Measurements from ENCODE around the gene RPL28. TPM values are rescaled to one million over a fixed set of nuclear protein-coding genes. Genes with fewer than 3 reads are reported as not detected.

The RPL28 gene
- total RNA-seq, 1 experiment from 2014 or later: 543 TPM

DNA sequence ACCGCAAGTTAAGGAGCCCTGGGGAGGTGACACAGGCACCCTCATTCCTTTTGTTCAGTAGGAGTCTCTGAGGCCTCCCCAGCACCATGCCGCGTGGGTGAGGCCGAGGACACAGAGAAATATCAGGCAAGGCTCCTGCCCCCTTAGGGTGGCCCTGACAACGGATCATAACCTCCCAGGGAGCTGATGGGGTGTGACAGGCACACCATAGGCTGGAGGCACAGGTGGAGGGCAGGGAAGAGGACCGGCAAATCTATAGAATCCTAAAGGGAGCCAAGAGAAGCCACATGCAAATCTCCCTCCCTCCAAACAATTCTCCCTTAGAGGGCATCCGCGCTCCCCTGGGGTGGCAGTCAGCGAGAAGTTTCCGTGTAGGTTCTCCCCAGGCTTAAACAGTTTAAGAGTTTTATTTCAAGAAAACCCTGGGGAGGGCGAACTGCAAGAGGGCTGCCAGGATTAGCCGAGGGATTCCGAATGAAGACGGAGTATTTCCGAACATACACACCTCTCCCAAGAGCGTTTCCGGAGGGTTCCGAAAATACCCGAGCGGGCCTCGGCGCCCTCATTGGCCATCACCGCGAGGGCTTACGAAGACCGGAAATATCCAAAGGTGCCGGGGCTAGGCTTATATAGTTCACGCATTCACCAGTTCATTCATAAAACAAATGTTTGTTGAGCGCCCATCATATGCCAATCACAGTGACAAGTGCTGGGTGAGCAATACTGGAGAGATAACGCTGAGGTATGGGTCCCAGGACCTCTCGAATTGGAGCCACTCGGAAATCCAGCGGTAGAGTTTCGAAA is 610 bp upstream of the RPL28 start:
- H3K9me3 ChIP-seq (replicated peaks): 0 out of 2 replicates have a peak, but pooled peaks cover 2% of the 10 kb centered on the region
- H3K36me3 ChIP-seq: peaks cover 43% of the 10 kb centered on the region
- H3K27ac ChIP-seq: peak overlapping the region; percentile 84
- peak; percentile 94 to 98 for DNase-seq (ENCODE audit: low read depth in 1 of 2, low spot score in 2 of 2)
- peaks cover 45% of the 10 kb centered on the region for H3K4me1 ChIP-seq (replicated peaks)
- no peaks in the 10 kb centered on the region for H3K27me3 ChIP-seq (replicated peaks)
- peak overlapping the region; percentile 69 for H3K4me3 ChIP-seq

DNA sequence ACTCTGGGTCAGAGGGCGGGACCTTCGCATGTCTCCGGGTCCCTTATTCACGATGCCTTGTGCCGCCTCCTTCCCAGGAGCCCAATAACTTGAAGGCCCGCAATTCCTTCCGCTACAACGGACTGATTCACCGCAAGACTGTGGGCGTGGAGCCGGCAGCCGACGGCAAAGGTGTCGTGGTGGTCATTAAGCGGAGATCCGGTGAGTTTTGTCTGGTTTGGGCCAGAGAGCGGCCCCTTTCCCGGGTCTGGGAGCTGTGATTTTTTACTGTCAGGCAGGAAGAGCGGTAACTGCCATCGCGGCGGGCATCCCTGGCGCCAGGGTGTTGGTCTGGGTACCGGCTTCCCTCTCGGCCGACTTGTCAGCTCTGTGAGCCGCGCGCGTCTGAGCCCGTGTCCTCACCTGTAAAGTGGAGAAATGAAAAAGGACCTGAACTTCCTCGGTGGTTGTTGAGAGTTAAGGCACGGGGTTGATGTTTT is 800 bp downstream of the RPL28 start:
- Histone ChIP-seq H3K36me3 (peaks cover 57% of the 10 kb centered on the region), H3K4me3 (peak overlapping the region; percentile 69), H3K27me3 (replicated peaks) (no peaks in the 10 kb centered on the region), H3K9me3 (replicated peaks) (0 out of 2 replicates have a peak, but pooled peaks cover 2% of the 10 kb centered on the region), H3K27ac (peak overlapping the region; percentile 41; the same call in 1 of the 2 replicates), H3K4me1 (replicated peaks) (peaks cover 45% of the 10 kb centered on the region)
- no peak for DNase-seq (ENCODE audit: low read depth in 1 of 2, low spot score in 2 of 2)

DNA sequence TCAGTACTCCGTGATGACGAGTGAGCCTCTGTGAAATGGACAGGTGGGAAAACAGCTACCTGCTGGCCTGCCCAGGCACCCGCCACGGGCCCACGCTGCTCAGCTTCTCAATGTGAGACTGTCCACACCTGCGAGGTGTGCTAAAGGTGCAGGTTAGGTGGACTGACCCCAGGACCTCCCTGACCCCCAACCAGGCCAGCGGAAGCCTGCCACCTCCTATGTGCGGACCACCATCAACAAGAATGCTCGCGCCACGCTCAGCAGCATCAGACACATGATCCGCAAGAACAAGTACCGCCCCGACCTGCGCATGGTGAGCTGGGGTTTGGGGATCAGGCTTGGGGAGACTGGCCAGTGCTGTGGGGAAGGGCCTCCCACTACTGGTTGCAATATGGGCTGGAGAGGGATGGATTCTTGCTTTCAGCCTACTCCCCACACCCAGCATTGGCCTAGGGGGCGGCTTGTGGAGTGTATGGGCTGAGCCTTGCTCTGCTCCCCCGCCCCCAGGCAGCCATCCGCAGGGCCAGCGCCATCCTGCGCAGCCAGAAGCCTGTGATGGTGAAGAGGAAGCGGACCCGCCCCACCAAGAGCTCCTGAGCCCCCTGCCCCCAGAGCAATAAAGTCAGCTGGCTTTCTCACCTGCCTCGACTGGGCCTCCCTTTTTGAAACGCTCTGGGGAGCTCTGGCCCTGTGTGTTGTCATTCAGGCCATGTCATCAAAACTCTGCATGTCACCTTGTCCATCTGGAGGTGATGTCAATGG is 2.2 kb downstream of the RPL28 start:
- H3K4me3 ChIP-seq: peak overlapping the region; percentile 69
- no peak for DNase-seq (ENCODE audit: low read depth in 1 of 2, low spot score in 2 of 2)
- no peak overlapping the region for H3K27ac ChIP-seq
- 0 out of 2 replicates have a peak, but pooled peaks cover 2% of the 10 kb centered on the region for H3K9me3 ChIP-seq (replicated peaks)
- peaks cover 63% of the 10 kb centered on the region for H3K36me3 ChIP-seq
- peaks cover 45% of the 10 kb centered on the region for H3K4me1 ChIP-seq (replicated peaks)
- H3K27me3 ChIP-seq (replicated peaks): no peaks in the 10 kb centered on the region

DNA sequence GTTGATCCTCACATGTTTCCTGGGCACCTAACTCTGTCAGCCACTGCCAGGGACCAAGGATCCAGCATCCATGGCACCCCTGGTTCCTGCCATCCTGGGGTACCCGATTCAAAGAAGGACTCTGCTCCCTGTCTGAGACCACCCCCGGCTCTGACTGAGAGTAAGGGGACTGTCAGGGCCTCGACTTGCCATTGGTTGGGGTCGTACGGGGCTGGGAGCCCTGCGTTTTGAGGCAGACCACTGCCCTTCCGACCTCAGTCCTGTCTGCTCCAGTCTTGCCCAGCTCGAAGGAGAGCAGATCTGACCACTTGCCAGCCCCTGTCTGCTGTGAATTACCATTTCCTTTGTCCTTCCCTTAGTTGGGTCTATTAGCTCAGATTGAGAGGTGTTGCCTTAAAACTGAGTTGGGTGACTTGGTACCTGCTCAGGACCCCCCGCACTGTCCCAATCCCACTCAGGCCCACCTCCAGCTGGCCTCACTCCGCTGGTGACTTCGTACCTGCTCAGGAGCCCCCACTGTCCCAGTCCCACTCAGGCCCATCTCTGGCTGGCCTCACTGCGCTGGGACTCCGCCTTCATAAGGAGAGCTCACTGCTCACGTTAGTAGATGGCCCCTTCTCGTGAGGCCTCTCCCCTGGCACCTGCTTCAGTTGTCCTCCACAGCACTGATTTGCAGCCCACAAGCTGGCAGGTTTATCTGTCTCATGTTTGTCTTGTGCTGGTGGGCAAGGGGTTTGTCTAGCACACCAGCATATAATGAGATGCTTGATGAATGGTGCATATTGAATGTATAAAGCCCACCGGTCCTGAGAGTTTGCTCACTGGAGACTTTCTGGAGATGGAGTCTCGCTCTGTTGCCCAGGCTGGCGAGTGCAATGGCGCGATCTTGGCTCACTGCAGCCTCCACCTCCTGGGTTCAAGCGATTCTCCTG is 3.9 kb downstream of the RPL28 start:
- no peak overlapping the region for H3K27ac ChIP-seq

DNA sequence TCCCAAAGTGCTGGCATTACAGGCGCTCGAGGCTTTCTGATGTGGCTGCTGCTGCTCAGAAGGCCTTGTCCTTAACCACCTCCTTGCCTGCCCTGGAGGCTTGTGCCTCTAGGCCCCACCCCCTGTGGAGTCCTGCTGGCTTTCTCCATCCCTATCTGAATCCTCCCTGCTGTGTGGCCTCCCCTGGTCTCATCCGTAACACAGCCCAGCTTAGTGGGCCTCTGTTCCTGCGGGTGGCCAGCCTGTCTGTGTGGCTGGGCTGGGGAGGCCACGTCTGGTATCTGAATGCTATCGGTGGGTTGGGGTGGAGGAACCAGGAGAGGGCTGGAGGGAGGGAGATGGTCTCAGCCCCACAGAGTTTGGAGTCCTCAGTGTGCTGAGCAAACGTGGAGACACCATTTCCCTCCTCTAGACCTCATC is 4.7 kb downstream of the RPL28 start:
- Histone ChIP-seq H3K4me3 (no peak overlapping the region), H3K4me1 (replicated peaks) (peaks cover 25% of the 10 kb centered on the region), H3K27me3 (replicated peaks) (no peaks in the 10 kb centered on the region), H3K27ac (no peak overlapping the region), H3K9me3 (replicated peaks) (no peaks in the 10 kb centered on the region), H3K36me3 (peaks cover 63% of the 10 kb centered on the region)
- DNase-seq (ENCODE audit: low read depth in 1 of 2, low spot score in 2 of 2): no peak

More for the DNA sequence above, 3.9 kb downstream of the RPL28 start:
- Histone ChIP-seq H3K36me3 (peaks cover 63% of the 10 kb centered on the region), H3K27me3 (replicated peaks) (no peaks in the 10 kb centered on the region), H3K9me3 (replicated peaks) (no peaks in the 10 kb centered on the region), H3K4me3 (no peak overlapping the region), H3K4me1 (replicated peaks) (peaks cover 31% of the 10 kb centered on the region)
- DNase-seq (ENCODE audit: low read depth in 1 of 2, low spot score in 2 of 2): no peak

DNA sequence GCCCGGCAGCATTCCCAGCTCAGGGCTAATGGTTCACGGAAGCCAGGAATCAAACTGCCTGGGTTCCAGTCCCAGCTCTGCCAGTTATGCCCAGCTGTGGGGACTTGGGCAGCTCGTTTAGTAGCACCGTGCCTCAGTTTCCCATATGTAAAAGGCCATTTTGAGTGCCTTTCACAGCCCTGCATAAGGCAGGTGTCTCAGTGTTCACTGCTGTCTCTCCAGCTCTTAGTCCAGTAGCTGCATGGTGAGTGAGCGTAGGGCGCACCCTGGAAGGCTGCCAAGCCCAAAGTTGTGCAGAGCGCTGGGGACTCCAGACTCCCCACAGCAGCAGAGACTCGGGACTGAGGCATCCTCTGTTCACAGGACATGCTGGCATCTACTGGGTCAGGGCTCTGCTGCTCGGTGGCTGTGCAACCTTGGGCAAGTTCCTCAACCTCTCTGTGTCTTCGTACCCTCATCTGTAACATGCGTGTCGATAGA is 5.5 kb downstream of the RPL28 start:
- H3K27me3 ChIP-seq (replicated peaks): no peaks in the 10 kb centered on the region
- peaks cover 59% of the 10 kb centered on the region for H3K36me3 ChIP-seq
- peaks cover 25% of the 10 kb centered on the region for H3K4me1 ChIP-seq (replicated peaks)
- DNase-seq (ENCODE audit: low read depth in 1 of 2, low spot score in 2 of 2): no peak
- H3K27ac ChIP-seq: no peak overlapping the region
- no peaks in the 10 kb centered on the region for H3K9me3 ChIP-seq (replicated peaks)
- no peak overlapping the region for H3K4me3 ChIP-seq

DNA sequence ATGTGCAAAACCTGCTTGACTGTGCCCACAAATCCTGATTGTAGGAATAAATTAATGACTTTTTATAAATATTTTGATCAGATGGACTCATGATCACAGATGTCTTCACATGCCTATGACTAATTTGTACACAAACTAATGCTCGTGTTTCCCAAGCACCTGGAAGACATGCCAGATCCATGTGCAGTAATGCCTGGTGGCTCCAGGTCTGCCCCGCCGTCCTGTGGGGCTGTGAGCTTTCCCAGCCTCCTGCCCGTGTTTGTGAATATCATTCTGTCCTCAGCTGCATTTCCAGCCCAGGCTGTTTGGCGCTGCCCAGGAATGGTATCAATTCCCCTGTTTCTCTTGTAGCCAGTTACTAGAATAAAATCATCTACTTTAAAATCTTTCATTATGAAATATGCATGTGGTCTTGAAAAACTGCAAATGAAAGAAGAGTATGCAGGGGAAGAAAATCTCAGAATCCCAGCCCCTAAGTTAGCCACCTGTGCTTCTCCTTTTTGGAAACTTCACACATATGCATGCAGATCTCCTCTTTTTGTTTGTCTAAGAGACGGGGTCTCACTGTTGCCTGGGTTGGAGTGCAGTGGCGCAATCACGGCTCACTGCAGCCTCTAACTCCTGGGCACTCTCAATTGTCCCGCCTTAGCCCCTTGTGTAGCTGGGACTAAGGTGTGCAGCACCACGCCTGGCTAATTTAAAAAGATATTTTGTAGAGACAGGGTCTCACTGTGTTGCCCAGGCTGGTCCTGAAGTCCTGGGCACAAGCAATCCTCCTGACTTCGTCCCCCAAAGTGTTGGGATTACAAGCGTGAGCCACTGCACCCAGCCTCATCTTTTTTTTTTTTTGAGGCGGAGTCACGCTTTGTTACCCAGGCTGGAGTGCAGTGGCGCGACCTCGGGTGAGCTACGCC is 6.2 kb downstream of the RPL28 start:
- Histone ChIP-seq H3K27ac (no peak overlapping the region), H3K36me3 (peaks cover 51% of the 10 kb centered on the region), H3K4me3 (no peak overlapping the region), H3K4me1 (replicated peaks) (peaks cover 20% of the 10 kb centered on the region), H3K9me3 (replicated peaks) (no peaks in the 10 kb centered on the region), H3K27me3 (replicated peaks) (no peaks in the 10 kb centered on the region)
- DNase-seq (ENCODE audit: low read depth in 1 of 2, low spot score in 2 of 2): no peak

DNA sequence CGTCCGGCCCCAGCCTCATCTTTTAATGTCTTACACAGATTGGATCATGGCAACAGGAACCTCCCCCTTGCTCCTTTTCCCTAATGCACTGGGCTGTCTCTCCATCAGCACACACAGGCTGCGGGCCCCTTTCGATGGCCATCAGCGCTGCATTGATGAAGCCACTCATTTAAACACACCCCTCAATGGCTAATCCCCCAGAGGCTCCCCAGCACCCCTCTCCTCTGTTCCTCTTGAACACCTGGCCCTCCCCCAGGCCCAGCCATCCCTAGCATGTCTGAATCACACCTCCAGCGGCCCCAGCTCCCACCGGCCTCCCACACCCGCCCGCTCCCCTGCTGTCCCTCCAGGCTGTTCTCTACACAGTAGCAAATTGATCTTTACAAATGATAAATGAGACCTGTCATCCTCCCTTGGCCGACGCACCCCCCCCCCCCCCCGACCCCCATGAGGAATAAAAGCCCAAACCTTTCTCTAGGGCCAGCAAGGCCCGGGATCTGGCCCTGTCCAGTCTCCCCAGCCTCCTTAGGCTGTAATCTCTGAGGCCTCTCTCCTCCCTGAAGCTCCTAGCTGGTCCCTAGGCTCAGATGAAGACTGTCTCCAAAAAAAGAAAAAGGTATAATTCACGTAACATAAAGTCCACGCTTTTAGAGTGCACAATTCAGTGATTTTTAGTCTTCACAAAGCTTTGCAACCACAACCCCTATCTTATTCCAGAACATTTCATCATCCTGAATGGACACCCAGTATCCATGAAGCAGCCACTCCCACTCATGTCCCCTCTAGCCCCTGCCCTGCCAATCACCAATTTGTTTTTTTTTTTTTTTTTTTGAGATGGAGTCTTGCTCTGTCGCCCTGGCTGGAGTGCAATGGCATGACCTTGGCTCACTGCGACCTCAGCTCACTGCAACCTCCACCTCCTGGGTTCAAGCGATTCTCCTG is 7.4 kb downstream of the RPL28 start:
- Histone ChIP-seq H3K4me1 (replicated peaks) (peaks cover 9% of the 10 kb centered on the region), H3K9me3 (replicated peaks) (no peaks in the 10 kb centered on the region), H3K27ac (no peak overlapping the region), H3K27me3 (replicated peaks) (no peaks in the 10 kb centered on the region), H3K36me3 (peaks cover 40% of the 10 kb centered on the region), H3K4me3 (no peak overlapping the region)
- no peak for DNase-seq (ENCODE audit: low read depth in 1 of 2, low spot score in 2 of 2)

DNA sequence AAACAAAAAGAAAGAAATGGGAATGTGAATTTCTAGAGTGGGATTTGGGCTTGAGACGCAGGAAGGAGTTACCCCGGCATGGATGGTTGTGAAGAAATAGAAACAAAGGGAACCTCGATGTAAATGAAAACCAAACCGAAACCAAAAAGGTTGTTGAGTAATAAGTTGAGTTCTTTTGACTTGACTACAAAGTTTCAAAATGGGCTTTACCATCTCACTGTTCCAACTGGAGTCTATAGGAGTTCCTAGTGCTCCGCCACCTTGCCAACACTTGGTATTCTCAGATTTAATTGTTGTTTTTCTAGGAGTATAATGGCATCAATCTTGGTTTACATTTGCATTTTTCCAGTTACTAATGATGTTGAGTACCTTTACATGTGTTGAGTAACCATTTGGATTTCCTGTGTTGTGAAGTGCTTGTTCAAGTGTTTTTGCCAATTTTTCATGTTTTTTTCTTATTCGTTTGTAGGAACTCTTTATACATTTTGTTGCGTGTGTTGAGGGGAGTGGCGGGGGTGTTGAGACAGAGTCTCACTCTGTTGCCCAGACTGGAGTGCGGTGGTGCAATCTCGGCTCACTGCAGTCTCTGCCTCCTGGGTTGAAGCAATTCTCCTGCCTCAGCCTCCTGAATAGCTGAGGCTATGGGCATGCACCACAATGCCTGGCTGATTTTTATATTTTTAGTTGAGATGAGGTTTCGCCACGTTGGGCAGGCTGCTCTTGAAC is 12.6 kb downstream of the RPL28 start:
- peaks cover 11% of the 10 kb centered on the region for H3K4me1 ChIP-seq (replicated peaks)
- peaks cover 42% of the 10 kb centered on the region for H3K36me3 ChIP-seq
- H3K4me3 ChIP-seq: no peak overlapping the region
- no peaks in the 10 kb centered on the region for H3K27me3 ChIP-seq (replicated peaks)
- H3K9me3 ChIP-seq (replicated peaks): no peaks in the 10 kb centered on the region
- no peak for DNase-seq (ENCODE audit: low read depth in 1 of 2, low spot score in 2 of 2)
- H3K27ac ChIP-seq: no peak overlapping the region

DNA sequence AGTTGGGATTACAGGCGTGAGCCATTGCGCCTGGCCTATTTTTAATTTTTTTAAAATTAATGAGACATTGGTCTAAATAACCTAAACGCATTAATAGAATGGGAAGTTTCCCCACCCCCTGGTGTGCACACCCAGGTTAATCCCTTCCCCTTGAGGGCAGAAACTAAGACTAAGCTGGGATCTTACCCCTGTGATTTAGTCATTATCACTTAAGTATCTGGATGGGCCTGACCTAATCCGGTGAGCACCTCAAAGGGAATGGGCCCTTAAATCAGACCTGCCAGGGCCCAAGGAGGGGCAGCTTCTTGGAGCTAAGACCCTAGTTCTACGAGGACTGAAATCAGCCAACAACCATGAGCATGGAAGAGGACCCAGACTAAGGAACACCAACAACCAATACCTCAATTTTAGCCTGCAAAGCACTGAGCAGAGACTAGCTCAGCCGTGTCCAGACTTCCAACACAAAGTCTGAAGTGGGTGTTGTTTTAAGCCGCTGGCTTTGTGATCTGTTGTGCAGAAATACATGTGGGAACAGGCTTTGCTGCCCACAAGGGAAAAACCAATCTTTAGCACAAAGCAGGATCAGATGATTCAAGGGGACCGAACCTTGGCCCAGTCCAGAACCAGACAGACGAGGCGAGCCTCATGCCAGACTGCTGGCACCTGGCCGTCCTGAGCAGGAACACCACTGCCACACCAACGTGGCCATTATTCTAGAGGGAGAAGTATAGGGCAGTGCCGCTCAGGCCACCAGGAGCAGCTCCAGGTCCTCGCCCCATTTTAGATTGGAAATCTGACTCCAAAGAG is 14.8 kb downstream of the RPL28 start:
- no peak overlapping the region for H3K27ac ChIP-seq

More for the DNA sequence above, 14.8 kb downstream of the RPL28 start:
- no peak overlapping the region for H3K4me3 ChIP-seq
- no peaks in the 10 kb centered on the region for H3K9me3 ChIP-seq (replicated peaks)
- peaks cover 63% of the 10 kb centered on the region for H3K36me3 ChIP-seq
- DNase-seq (ENCODE audit: low read depth in 1 of 2, low spot score in 2 of 2): no peak
- no peaks in the 10 kb centered on the region for H3K27me3 ChIP-seq (replicated peaks)
- peaks cover 26% of the 10 kb centered on the region for H3K4me1 ChIP-seq (replicated peaks)
